NB4 (cell line): ENCODE measurements around the gene SIM2.

Source experiments
- POLR2A ChIP-seq: IDR thresholded peaks from 2 replicates; pipeline ENCODE4 v1.6.1; 2011; ENCODE audit warnings: mild to moderate bottlenecking; ENCODE audit not compliant: insufficient read length; ENCODE audit errors: extremely low read depth
- TF ChIP-seq, protein P1 (sequence below): IDR thresholded peaks from one replicate; pipeline ENCODE4 v1.5.1; 2012; ENCODE audit warnings: low read depth, low read length

DNA sequence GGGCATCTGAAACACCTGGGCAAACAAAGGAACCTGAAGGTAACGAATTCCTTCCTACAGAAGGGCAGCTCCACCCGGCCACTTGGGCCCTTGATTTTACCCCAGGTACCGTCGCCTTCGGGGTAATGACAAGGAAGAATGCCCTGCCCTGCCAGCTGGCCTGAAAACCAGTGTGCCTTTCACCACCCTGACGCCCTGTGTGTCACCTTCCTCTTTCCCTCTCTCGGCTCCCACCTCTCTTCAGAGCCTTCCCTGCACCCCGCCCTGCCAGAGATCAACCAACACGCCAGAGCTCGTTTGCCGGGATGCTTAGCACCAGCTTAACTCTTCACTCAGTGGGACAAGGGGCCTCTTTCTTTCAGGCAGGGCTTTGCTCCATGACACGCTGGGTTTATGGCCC is 86.0 kb downstream of the SIM2 start:
- TF ChIP-seq, protein P1, sequence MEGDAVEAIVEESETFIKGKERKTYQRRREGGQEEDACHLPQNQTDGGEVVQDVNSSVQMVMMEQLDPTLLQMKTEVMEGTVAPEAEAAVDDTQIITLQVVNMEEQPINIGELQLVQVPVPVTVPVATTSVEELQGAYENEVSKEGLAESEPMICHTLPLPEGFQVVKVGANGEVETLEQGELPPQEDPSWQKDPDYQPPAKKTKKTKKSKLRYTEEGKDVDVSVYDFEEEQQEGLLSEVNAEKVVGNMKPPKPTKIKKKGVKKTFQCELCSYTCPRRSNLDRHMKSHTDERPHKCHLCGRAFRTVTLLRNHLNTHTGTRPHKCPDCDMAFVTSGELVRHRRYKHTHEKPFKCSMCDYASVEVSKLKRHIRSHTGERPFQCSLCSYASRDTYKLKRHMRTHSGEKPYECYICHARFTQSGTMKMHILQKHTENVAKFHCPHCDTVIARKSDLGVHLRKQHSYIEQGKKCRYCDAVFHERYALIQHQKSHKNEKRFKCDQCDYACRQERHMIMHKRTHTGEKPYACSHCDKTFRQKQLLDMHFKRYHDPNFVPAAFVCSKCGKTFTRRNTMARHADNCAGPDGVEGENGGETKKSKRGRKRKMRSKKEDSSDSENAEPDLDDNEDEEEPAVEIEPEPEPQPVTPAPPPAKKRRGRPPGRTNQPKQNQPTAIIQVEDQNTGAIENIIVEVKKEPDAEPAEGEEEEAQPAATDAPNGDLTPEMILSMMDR: no peak
- no peak for TF ChIP-seq POLR2A
